EL (cell line): ENCODE measurements around the gene TAGLN.
A peak's percentile ranks its signal among the peaks of the same experiment; 100 is the strongest.

ENCODE experiments used
- DNase-seq: peaks from one replicate; pipeline ENCODE4 v3.0.0-alpha.2; 2016

The TAGLN gene

DNA sequence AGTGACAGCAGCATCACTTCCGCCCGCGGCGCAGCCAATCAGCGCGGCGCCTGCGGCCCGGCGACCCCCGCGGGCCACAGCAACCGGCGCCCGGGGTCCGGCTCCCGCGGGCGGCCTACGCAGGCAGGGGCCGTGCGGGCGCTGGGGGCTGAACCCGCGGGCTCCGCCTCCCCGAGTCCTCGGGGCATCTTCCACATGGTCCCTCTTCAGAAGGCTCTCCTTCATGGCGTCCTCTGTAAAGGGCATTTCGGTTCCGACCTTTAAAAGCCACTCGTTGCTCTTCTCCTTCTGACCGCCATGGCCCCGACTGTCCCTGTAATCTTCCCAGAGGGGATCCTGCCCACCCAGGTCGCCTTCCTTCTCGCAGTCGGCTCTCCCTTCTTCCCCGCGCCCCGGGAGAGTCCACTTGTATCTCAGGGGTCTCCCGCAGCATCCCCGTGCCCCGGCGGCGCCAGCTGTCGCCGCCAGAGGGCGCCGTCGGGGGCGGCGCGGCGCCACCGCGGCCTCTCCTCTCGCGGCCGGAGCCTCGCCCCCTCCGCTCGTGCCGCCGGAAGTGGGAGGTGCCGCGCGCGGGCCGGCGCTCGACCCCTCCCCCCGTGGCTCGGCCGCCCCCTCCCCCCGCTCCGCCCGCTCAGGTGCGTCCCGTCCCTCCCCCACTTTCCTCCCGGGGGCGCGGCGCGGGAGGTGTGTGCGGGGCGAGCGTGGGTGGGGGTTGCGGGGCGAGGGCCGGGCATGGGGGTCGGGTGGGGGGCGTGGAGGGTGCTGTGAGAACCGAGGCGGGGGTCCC, 33.1 kb downstream of the TAGLN start, which contains the start of gene RNF214:
RNF214 (plus strand) TSS at position 580 of the 787 bp plus-strand sequence. CDS start 1,602 bp downstream, outside the sequence.
- peak; percentile 75 for DNase-seq

DNA sequence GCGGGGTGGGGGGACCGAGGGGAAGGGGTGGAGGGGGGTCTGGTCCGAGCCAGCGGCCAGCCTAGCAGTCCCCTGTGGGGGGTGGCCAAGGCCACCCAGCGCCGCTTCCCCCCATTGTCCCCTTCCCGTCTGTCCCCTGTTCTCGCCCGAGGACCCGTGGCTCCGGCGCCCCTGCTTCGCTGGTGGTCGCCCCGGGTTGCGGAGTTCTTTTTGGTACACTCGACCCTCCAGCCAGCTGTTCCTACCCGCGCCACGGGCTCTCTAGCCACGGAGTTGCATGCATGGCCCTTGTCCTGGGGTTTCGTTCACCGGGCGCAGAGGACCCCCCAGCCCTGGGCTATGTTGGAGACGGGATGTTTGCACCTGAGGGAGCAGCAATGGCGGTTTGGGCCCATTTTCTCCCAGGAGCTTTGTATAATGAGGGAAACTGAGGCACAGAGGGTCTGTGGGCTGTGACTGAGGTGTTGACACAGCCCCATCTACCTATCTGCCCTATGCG, 33.8 kb downstream of the TAGLN start:
- DNase-seq, result no peak

GRCh38 chr11:117238221-117238620, 39.1 kb downstream of the TAGLN start:
- DNase-seq, result no peak

- DNase-seq, result peak; percentile 97
Measured at GRCh38 chr11:117239295-117239694, 40.1 kb downstream of the TAGLN start.

DNA sequence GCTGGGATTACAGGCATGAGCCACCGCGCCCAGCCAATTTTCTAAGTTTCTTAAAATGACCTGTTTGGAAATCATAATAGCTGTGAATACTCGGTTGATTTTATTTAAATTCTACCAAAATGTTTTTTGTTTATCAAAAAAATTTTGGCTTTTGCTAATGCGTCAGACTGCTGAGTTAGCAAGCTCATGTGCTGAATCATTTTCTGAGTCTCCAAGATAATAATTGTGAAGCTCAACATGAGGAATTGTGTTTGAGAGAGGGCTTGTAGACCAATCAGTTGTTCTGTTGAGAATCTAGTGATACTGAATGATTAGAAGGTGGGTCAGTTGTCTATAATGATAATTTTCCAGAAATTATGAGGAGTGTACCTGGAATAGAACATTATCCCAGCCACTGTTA, 49.2 kb downstream of the TAGLN start:
- no peak for DNase-seq

DNA sequence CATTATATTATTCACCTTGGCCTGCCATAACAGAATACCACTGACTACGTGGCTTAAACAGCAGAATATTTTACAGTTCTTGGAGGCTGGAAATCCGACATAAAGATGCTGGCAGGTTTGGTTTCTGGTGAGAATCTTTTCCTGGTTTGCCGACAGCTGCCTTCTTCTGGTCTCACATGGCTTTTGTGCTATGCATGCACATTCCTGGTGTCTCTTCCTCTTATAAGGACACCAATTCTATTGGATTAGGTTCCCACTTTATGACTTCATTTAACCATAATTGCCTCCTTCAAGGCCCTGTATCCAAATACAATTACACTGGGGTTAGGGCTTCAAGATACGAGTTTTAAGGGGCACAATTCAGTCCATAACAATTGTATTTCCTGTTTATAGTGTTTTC, 50.4 kb downstream of the TAGLN start:
- no peak for DNase-seq

- DNase-seq, result no peak
Measured at GRCh38 chr11:117251506-117251905, 52.3 kb downstream of the TAGLN start.

GRCh38 chr11:117255966-117256365, 56.8 kb downstream of the TAGLN start:
- DNase-seq, result no peak

DNA sequence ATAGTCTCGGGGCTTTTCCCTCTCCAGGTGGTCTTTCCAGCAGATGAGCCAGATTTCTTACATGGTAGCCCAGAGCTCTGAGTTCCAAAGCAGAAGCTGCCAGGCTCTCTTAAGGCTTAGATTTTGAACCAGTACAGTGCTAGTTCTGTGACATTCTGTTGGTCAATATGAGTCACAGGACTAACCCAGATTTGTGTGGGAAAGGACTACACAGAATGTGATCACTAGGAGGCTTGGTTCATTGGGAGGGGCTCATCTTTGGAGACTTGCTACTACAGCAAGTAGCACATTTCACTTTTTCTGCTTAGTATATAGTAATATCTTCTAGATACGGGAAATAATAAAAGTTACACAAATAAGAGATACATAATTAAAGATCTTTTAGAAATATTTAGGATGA, 57.4 kb downstream of the TAGLN start:
- DNase-seq, result peak; percentile 46
